ENCODE data around the gene RSRC1.
"Not testable (repeated sequence)": the region's sequence is repeated elsewhere in the genome, so short reads cannot be mapped to it uniquely, and the experiment has no call there.

The RSRC1 gene

DNA sequence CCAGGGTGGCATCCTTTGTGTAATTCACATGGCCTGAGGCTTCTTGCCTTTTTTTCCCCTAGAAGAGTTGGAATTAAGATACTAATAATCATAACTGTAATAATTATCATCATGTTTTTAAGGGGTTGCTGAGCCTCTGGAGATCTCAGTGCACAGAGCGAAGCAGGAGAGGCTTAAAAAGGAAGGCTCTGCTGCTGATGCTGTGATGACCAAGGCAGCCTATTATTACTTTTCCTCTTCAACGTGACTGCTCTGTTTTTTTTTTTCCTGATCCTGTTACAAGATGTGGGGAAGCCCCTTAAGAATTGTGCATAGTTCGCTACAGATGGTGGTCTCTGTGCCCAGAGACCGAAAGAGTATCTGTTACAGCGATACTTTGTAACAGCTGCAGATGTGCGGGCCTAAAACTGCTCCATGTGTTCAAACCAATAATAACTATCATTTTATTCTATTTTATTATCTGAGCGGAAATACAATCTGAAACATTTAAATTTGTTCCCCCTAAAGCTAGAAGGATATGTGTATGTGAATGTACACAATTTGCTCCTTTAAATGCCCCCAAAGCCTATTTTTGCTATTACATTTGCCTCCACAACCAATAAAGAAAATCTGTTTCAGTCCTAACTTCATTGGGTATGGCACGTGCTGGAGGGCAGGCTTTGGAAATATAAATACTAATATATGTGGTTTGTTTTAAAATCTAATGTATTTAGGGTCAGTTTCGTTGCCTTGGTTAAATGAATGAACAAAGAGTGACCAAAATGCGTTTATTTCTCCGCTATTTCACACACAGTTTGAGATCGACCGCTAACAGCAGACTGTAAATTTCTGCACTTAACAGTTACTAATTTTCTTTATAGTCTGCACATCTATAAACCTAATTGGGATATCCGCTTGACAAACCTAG, 8.3 kb upstream of the RSRC1 start:
- no peak for DNase-seq

DNA sequence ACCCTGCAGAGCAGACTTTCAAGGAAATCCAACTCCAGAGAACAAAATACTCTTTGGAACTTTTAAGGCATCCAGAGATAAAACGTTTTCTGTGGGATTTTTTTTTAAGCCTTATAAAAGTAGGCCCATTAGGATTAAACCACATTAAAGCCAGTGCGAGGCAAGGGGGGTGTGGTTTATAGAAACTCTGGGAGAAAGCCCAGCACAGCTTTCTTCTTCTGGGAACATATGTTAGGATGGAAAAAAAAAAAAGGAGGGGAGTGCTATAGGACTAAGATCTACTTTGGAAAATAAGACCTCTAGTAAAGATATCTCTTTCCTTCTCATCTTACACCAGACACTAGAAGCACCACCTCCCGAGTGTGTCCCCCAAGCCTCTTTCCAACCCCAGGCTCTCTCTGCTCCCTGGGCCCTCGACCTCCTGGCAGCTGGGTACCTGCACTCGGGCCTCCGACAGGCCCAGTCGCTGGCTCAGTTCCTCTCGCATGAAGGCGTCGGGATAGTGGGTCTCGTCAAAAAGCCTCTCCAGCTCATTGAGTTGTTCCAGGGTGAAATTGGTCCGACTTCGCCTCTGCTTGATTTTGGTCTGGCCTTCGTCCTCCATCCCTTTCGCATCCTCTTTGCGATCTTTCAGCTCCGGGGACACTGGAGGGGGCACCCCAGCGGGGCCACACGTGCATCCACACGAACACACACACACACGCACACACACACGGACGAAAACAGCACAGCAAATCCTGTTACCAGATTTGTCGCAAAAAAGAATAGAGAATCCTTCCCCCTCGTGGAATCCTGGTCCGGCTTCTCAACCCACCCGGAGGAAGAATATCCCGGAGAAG, 7.4 kb upstream of the RSRC1 start:
- DNase-seq = no peak

DNA sequence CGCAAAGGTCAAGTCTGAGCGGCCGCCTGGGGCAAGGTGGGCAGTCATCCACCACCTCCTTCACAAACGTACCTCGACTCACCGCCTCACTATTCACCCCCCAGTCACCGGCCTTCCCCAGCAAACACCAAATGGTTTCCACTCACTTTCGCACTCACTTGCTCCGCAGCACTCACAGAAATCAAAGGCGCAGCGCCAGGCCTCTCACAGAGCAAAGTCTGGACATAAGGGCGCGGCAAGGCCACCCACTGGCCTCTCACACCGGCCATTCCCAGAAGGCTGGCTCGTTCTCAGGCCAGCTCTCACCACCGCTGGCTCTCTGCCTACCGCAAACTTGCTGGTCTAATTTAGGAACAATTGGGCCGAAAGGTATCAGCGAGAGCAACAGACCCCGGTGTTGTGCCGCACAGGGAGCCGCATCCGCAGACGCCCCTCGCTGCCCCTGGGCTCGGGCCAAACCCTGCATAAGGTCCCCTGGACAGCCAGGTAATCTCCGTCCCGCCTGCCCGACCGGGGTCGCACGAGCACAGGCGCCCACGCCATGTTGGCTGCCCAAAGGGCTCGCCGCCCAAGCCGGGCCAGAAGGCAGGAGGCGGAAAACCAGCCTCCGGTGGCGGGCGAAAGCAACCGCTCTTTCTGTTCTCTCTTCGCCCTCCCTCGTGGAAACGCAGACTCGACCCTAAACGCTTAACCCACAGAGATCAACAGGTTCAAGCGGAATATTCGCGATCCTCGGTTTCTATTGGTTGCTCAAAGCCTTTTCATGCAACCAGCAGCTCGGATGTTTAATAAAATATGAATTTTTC, 6.6 kb upstream of the RSRC1 start:
- DNase-seq = no peak

DNA sequence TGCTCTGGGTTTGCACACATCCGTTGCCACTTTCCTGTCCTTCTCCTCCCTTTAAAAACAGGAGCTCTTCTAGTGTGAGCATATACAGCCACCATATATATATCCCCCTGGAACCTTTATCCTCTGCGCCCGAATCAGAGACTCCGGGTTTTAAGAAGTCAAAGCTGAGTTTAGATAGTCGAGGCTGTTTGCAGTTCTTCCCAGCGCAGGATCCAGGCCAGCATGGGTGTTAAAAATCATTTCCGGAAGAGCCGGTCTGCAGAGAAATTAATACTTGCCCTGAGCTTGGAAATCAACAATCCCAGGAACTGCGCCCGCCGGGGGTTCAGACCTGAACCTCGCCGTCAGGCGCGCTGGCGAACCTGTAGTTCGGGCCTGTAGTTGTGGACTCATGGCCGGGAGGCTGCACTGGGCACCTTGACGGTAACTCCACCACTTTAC, 6.0 kb upstream of the RSRC1 start:
- DNase-seq = no peak

DNA sequence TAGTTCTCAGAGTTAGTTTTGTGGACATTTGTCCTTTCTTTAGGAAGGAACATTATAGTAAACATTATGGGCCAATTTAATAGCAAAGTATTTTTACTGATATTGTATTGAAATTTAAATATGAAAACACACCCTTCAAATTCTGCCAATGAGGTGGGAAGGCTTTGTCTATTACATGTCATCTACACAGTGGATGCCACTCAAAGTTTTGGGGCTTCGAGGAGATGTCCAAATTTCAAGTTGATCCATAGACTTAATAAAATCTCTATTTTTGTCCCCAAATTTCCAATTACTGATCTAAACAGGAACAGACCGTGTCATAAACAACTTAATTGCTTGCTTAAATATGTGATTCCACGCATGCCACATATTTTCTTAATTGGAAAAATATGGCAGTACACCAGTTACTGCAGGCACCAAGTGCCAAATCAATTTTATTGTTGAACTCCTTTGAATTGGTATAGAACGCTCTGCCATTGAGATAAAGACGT, 5.4 kb upstream of the RSRC1 start:
- DNase-seq = no peak

DNA sequence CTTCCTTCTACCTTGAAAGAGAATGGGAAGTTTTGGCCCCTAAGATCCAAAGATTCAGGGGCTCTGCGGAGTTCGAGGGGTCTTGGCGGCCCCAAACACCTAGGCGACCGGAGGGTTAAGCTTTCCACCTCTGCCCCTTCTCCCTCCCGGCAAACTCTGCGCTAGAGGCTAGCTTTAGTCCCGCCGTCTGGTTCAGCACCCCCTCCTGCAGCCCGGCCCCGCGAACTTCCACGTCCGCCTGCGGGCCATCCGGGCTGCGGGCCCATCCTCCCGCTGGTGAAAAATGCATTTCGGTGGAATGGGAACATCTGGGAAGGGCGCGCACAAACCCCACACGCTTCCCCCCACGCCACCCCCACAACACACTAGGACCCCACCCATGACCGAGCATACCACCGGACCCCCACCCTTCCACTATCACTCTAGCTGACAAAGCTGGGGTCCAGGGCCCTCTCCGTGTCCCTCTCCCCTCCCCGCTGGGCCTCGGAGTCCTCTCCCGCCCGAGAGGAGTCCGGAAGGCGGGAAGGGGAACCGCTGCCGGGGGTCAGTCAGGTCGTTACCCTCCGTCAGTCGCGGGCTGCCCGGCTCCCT, 4.7 kb upstream of the RSRC1 start:
- DNase-seq = no peak

DNA sequence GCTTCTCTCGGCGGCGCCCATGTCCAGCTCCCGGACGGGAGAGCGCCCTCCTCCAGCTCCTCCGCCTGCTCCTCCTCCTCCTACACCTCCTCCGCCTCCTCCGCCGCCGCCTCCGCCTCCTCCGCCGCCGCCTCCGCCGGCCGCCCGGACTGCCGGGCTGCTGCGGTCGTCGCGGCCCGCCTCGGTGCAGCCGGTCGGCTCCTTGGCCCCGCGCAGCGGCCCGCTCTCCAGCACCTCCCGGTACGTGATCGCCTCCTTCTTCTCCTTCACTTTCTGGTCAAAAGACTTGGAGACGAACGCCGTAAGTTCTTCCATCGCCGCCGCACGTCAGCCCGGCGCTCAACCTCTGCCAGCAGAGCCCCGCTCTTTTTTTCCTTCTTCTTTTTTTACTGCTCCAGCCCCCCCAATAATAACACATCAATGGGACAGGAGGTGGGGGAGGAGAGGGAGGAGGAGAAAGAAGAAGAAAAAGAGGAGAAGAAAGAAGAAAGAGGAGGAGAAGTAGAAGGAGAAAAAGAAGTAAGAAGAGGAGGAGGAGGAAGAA, 4.1 kb upstream of the RSRC1 start:
- no peak for DNase-seq

DNA sequence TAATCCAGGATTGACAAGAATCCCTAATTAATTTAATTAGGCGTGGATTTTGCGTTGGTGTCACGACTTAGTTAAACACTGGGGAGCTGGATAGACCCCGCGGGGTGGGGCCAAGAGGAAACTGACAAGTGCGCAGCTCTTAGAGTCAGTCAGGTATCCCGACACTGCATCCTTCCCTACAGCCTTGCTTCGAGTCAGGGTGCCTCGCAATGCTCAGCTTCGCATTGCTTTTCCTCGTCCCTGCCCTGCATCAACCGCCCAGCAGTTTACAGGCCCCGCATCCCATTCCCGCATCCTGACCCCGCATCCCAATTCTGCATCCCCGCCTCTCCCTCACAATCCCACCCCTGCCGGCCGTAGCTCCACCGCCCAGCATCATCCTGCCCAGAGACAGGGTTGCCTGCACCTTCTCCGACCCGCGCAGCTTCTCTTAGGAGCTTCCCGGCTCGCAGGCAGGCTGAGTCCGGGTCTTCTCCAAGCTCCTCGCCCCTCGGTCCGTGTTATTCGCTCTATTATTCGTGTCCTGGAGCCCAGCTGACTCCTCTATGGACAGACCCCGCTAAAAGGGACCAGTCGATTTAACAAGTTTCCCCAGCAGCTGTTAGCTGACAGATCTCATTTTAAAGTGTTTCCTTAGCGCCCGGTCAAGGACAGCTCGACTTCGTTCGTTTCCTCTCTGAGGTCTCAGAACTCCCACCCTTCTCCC, 3.0 kb upstream of the RSRC1 start:
- no peak for DNase-seq

DNA sequence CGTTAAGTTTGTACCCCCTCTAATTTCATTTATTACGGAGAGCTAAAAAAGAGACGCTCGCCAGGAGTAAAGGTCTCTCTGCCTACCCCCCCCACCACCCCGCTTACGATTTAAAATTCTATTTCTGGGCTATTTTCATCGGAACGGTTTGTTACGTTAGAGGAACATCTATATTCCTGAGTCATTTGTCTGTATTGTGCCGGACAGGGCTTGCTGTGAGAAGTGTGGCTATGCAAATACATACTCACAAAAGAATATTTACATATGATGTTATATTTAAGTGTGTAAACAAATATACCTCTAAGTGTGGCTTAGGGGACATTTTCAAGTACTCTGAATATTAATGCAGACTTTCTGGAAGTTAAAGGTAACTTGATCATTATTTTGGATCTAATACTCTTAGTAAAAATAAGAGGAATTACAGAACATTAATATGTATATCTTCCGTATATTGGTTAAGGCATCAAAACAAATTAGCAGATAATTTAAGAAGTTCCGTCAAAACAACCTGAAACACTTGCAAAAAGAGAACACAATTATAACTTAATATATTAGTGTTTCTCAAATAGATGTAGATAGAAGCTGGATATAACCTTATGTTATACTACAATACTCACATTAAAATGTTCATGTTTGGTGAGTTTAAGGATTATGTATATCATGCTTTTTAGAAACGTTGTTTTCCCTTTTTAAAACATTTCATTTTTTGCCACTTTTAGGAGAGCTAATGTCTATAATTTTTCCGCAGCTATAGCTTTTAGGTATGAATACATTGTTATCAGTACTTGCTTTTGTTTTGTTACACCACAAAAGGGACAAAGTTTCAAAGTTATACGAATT, 2.1 kb upstream of the RSRC1 start:
- no peak for DNase-seq

DNA sequence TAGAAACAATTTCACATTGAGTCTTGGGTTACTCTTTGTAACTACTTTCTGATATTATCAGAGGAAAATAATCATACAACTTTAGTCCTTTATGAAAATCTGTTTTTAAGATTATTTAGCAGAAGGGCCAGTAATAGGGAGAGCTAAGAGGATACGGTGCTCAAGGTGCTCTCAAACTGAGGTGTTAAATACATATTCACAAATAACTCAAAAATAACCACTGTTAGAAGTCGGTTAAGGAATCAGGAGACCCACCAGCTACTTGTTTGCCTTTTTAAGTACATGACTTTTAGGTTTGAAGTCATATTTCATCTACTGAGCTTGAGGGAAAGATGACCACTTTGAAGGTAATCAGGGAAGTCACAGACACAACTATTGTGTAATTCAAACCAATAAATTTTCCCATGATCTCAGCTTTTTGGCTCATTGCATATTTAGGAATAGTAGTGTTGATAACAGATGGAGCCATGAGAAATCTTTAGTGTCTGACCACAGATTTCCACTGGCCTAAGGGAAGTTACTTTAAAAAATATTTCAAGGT, 1.4 kb upstream of the RSRC1 start:
- DNase-seq = no peak

DNA sequence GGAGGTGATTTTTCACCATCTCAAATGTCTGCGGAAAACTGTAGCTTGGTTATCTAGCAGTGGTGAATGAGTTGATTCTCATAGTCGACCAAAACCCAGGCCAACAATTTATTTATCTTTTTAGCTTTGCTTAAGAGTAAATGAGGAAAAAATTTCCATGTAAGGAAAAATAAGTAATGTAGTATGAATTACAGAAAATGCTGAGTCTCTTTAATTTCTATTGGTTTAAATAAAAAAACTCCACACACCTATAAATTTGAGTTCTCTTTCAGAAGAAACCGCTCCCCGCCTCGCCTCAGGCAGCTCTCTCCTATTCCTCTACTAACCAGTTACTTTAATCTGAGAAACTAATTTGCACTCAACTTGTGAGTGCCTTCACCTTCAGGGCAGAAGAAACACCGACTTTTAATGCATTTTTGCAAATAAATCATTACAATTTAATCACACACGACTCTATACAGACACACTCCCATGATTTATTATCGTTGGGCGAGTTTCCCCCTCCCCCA, 540 bp upstream of the RSRC1 start:
- DNase-seq = no peak

DNA sequence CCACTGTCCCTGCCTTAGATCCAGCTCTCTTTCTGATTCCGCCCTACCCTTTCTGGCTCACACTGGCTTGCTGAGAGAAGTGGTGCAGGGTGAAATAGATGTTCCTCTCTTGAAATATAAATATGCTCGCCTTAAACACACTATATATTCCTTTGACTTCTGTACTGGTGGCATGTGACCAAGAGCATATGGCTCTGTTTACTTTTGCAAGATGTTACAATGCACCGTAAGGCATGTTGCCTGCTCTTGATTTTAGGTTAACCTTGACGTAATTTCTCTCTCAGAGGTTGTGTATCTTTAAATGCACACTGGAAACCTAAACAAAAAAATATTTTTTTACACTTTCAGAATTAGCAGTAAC, 749 bp downstream of the RSRC1 start:
- DNase-seq = no peak

DNA sequence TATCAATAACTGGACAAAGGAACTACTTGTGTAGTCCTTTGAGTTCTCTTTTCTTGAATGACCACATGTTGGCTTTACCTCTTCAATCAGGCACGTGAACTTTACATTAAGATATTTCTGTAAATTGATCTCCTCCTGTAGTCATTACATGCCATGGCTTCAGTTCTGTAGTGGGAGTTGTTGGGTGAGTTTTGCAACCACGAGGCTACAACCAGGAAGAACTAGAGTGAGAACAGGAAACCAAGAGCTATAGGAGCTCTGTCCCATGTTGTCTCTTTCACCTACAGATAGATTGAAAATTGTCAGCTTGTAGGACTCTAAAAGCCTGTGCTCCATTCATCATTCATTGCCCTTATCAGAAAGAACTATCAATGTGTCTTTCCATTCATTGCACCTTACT, 2.0 kb downstream of the RSRC1 start:
- no peak for DNase-seq

DNA sequence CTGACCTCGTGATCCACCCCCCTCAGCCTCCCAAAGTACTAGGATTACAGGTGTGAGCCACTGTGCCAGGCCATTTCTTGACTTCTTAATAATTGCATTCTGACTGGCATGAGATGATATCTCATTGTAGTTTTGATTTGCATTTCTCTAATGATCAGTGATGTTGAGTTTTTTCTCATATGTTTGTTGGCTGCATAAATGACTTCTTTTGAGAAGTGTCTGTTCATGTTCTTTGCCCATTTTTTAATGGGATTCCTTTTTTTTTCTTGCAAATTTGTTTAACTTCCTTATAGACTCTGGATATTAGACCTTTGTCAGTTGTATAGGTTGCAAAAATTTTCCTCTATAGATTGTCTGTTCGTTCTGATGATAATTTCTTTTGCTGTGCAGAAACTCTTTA, 3.7 kb downstream of the RSRC1 start:
- DNase-seq = not testable (repeated sequence)

DNA sequence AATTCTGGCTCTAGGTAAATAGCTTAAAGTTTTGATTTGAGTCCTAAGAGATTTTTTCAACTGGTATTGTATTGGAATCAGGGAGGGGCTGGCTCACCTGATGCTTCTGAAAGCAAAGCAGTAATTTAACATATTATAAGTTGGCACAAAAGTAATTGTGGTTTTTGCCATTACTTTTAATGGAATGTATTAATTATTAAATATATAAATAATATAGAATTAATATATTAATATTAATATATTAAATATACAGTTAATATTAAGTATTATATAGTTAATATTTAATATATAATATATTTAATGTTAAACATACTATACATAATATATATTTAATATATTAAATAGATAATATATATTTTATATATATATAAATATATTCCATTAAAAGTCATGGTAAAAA, 10.4 kb downstream of the RSRC1 start:
- no peak for DNase-seq

DNA sequence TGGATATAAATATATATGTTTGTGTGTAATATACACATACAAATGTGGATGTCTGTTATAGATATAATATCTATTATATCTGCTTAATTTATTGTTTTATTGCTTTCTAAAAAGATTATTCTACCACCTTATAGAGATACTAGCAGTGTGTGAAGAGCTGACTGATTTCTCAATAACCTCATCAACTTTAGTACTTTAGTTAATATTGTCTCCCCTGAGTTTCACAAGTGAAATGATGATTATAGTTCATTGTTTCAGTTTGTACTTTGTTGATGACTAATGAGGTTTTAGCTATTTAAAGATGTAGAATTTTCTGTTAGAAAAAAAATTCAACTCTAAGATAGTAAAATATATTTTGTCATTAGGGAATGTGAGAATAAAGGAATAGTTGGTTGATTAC, 11.4 kb downstream of the RSRC1 start:
- DNase-seq = no peak

DNA sequence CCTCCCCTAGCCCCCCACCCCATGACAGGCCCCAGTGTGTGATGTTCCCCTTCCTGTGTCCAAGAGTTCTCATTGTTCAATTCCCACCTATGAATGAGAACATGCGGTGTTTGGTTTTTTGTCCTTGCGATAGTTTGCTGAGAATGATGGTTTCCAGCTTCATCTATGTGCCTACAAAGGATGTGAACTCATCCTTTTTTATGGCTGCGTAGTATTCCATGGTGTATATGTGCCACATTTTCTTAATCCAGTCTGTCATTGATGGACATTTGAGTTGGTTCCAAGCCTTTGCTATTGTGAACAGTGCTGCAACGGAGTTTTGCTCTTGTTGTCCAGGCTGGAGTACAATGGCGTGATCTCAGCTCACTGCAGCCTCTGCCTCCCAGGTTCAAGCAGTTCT, 12.8 kb downstream of the RSRC1 start:
- DNase-seq = not testable (repeated sequence)

DNA sequence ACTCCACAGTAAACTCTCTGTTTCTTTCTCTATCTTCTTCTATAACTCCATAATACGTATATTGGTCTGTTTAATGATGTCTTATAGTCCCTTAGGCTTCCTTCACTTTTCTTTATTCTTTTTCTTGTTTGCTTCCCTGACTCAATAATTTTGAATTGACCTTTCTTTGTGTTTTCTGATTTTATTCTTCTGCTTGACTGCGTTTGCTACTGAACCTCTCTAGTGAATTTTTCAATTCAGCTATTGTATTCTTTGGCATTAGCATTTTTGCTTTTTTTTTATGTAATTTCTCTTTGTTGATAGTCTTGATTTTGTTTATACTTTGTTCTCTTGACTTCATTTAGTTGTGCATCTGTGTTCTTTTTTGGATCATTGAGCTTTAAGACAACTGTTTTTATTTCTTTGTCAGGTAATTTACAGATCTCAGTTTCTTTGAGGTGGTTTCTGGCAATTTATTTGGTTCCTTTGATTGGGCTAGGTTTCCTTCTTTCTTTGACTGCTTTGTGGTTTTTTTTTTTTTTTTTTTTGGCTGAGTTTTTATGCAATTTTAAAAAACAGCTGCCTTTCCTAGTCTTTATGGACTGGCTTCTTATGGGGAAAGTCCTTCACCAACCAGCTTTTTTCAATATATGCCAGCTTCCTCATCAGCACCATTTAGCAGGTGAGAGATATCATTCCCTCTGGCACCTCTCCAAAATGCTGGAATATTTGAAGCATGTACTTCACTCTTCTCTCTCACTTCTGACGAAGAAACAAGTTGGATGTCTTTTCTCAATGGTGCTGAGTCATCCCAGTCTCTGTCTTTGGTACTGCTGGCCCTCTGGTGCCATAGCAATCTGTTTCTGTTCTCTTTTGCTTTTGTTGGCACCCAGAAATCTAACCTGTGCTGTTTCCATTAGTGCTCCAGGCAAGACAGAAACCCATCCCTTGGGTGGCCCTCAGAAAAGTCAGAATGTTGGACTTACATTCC, 17.6 kb downstream of the RSRC1 start:
- DNase-seq = no peak

DNA sequence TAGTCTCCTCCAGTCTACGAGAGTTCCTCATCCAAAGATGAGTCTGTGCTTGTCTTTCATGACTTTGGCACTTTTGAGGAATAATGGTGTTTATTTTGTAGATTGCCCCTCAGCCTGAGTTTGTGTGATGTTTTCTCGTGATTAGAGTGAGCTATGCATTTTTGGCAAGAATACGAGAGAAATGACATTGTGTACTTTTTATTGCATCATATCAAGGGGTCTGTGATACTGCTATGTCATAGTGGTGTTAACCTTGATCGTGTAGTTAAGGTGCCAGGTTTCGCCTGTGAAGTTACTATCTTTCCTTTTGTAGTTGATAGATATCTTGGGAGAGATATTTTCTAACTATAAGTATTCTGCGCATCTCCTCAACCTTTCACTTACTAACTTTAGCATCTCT, 18.9 kb downstream of the RSRC1 start:
- no peak for DNase-seq

All from NCI-H1092 (cell line).